Measurements from ENCODE around the gene SERAC1. TPM values are rescaled to one million over a fixed set of nuclear protein-coding genes. Genes with fewer than 3 reads are reported as not detected.

Gene SERAC1
- polyA plus RNA-seq, 3 donors: 11.3 to 14.1 (median 13.8) TPM

- DNase-seq (ENCODE audit: extremely low read depth in 1 of 11, low read depth in 9 of 11, low spot score in 4 of 11): no peak
Measured at GRCh38 chr6:158068156-158068892, 99.7 kb downstream of the SERAC1 start.

- DNase-seq (ENCODE audit: extremely low read depth in 1 of 11, low read depth in 9 of 11, low spot score in 4 of 11): no peak
Measured at GRCh38 chr6:158067436-158068015, 100.5 kb downstream of the SERAC1 start.

- no peak for DNase-seq (ENCODE audit: extremely low read depth in 1 of 11, low read depth in 9 of 11, low spot score in 4 of 11)
Measured at GRCh38 chr6:158066136-158066781, 101.8 kb downstream of the SERAC1 start.

- DNase-seq (ENCODE audit: extremely low read depth in 1 of 11, low read depth in 9 of 11, low spot score in 4 of 11): no peak
Measured at GRCh38 chr6:158064725-158065251, 103.3 kb downstream of the SERAC1 start.

- DNase-seq (ENCODE audit: extremely low read depth in 1 of 11, low read depth in 9 of 11, low spot score in 4 of 11): no peak
Measured at GRCh38 chr6:158063736-158064135, 104.3 kb downstream of the SERAC1 start.

- DNase-seq (ENCODE audit: extremely low read depth in 1 of 11, low read depth in 9 of 11, low spot score in 4 of 11): no peak
Measured at GRCh38 chr6:158061709-158062461, 106.2 kb downstream of the SERAC1 start.

GRCh38 chr6:158061361-158061708 is 106.7 kb downstream of the SERAC1 start:
- no peak for DNase-seq (ENCODE audit: extremely low read depth in 1 of 11, low read depth in 9 of 11, low spot score in 4 of 11)

- DNase-seq (ENCODE audit: extremely low read depth in 1 of 11, low read depth in 9 of 11, low spot score in 4 of 11): peak in 8 of 11 donors; percentile 37 to 78 (median 55)
Measured at GRCh38 chr6:158060455-158061360, 107.4 kb downstream of the SERAC1 start.

Other genes starting within 250 kb of the SERAC1 start
- gene SYNJ2, start 186.4 kb downstream of the SERAC1 start, polyA plus RNA-seq (ENCODE audit: insufficient read length in 3 of 3): 10 to 100 TPM; 11.0 to 11.5 (median 11.4) TPM
- gene GTF2H5, start 88 bp upstream of the SERAC1 start, polyA plus RNA-seq (ENCODE audit: insufficient read length in 3 of 3): 10 to 100 TPM; 43.5 to 66.6 (median 54.3) TPM
- 10 to 100 TPM; 21.1 to 21.8 (median 21.8) TPM for gene TULP4, start 144.2 kb upstream of the SERAC1 start, polyA plus RNA-seq (ENCODE audit: insufficient read length in 3 of 3)